DMS79 treated with DMSO at 0.1 percent for 48 hours (cell line): ENCODE results near the gene CRTC1.
"Not testable (repeated sequence)": the region's sequence is repeated elsewhere in the genome, so short reads cannot be mapped to it uniquely, and the experiment has no call there.

Experiments used
- DNase-seq: peaks from one replicate; lab custom pipeline; 2025; lab: John Stamatoyannopoulos, UW

Gene CRTC1

DNA sequence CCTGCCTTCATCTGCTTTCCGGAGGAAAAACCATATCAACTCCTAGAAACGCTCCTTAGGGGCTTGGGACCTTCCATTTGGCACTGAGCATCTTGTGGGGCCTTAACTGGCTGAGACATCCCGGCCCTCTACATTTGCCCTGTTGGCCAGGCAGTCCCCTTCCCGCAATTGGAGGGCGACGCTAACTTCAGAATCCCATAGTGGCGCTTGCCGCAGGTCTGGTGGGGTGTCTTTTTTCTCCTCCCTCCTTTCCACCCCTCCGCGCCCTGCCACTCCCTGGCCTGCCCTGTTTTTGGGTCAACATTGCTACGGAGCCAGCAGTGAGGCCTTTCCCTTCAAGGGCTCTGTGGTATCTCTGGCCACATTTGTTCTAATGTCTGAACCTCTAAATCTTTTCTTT, 13.6 kb upstream of the CRTC1 start:
- DNase-seq, result no peak

DNA sequence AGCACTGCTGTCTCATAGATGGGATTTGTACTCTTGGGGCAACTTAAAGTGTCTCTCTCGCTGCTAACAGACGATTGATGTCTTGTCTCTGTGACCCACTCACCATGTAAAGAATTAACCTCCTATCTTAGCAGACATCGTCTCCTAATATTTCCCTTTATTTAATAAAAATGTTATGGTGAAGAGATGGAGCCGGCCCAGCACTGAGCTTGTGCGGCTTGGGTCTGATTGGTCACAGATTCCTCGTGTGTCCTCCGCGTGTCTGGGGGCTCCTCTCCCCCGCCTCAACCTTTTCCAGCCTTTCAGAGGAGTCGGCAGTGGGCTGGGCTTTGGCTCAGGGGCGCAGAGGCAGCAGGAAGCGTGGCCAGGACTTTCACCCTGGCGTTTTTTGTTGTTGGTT, 13.2 kb upstream of the CRTC1 start:
- no peak for DNase-seq

DNA sequence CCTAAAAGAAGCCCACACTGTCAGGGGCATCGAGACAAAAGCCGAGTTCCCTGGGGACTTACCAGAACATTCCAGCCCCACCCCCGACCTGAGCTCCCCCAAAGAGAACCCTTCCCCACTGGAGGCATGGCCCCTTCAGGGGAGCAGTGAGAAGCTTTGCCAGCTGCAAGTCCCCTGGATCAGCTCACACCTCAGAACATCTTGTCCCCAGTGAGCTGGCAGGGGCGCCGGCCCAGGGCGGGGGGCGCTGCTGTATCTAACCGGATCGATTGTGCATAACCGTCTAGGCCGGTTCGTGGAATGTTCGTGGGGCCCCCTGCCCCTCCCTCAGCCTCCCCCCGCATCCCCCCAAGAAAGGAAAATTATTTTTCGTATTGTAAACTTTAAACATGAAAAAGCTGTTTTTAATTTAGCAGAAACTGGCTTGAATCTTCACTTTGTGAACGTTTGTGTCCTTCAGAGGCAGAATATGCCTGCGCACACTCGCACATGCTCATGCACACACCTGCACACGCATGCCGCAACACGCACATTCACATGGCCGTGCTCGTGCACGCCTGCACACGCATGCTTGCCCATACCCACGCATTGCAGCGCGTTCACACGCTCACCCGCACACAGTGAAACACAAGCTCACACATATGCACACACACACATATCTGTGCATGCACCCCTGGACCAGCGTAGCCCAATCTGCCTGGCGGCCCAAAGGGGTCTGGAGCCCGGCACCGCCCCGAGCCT, 12.0 kb upstream of the CRTC1 start:
- DNase-seq, result no peak

DNA sequence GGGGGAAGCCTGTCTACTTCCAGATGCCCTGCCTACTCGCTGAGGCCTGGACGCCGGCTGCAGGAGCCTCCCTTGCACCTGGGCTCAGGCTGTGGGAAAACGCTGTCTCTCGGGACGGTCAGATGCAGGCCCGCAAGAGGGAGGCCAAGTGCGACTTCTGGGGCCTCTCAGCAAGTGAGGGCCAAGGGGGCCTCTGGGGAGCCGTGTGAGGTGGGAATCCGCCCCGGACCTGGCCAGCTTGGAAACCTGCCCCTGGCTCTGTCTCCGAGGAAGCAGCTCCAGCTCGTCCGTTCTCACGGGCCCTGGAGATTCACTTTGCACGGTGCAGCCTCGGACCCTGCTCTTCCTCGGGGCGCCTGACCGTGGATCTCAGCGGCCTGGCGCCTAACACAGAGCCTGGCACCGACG, 11.4 kb upstream of the CRTC1 start:
- DNase-seq, result no peak

DNA sequence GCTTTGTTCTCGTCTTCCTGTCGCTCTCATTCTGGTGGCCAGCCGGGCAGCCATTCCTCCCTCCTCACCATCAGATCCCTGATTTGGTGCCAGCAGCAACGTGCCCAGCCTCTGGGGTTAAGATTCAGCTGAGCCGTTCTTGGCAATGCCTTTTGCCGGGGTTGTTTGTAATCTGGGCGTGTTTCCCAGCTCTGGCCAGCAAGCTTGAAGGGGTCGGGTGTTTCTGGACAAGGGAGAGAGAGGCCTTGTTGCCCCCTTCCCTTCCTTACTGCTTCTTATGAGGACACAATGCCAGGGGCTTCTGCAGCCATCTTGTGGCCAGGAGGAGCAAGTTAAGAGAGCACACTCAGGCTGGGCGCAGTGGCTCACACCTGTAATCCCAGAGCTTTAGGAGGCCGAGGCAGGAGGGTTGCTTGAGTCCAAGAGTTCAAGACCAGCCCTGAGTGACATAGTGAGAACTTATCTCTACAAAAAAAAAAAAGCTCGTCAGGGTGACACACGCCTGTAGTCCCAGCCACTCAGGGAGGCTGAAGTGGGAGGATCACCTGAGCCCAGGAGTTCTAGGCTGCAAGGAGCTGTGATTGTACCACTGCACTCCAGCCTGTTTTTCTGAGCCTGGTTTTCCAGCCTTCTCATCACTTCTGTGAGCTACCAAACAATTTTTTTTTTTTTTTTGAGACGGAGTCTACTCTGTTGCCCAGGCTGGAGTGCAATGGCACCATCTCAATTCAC, 10.7 kb upstream of the CRTC1 start:
- DNase-seq, result no peak

DNA sequence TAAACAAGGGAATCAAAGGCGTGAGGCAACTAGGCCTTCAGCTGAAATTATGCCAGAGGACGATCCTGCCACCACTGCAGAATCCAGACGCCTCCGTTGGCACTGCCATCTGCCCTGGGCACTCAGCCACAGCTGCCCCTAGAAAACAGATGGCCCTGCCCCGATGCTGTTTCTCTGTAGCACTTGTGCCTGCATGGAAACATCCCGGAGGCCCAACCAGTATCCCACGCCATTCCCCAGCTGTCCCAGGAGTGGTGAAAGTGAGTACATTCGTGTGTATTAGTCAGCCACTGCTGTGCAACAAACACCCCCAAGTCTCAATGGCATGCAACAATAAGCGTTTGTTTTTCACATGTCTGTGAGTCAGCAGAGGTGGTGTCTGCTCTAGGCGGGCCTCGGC, 8.9 kb upstream of the CRTC1 start:
- DNase-seq, result no peak

DNA sequence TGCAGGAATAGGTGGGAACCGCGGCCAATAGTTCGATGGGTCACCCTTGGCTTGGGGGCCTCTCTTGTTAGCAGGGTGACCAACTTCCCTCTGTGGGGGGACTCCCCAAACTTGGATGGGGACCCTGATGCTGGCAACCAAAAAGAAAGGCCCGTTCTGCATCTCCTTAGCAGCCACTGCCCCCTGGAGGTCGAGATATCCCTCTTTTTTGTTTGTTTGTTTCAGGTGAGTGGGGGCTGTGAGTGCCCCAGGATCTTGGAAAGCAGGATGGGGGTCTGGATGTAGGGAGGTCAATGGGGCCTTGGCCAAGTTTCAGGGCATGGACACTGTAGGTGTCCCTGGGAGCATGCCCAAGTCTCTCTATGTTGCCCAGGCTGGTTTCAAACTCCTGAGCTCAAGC, 7.7 kb upstream of the CRTC1 start:
- no peak for DNase-seq

DNA sequence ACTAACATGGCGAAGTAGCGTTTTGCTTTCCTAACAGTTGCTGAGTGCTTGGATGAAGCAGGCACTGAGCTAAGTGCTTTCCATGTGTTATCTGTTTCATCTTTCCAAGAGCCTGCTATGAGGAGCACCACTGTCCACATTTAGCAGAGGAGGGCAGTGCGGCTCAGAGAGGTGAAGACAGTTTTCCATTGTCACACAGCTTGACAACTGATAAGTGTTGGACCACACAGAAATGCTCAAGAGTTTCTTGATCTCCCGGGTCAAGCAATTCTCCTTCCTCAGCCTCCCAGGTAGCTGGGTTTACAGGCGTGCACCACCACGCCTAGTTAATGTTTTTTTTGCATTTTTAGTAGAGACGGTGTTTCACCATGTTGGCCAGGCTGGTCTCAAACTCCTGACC, 6.8 kb upstream of the CRTC1 start:
- no peak for DNase-seq

DNA sequence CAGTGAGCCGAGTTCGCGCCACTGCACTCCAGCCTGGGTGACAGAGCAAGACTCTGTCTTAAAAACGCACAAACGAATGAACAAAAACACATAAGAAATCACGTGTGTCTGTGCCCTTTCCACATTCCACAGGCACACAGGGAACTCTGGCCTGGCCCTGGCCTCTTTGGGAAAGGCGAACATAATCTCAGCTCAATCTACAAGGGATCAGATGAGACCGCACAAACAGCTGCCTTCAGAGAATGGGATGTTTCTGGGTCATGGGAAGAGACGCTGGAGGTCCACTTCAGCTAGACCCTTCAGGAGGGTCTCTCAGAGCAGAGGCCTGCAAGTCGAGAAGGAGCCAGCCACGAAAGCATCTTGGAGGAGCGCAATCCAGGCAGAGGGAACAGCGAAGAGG, 6.3 kb upstream of the CRTC1 start:
- no peak for DNase-seq

DNA sequence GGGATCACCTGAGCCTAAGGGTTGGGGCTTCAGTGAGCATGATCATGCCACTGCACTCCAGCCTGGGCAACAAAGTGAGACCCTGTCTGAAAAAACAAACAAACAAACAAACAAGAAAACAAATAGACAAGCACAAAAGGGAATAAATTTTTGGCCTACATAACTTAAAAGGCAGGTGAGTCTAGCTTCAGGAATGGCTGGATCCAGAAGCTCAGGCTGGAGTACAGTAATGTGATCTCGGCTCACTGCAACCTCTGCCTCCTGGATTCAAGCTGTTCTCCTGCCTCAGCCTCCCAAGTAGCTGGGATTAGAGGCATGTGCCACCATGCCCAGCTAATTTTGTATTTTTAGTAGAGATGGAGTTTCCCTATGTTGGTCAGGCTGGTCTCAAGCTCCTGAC, 3.3 kb upstream of the CRTC1 start:
- not testable (repeated sequence) for DNase-seq

DNA sequence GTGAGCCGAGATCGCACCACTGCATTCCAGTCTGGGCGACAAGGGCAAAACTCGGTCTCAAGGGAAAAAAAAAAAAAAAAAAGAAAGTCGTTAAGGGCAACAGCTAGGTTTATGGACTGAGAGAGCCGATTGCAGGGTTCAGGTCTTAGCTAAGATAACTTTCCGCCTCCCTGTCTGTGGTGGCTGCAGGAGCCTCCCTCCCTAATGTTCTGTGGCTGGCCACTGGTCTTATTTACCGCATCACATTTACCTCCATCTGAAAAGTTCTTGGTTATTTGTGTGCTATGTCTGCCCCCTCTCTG, 722 bp upstream of the CRTC1 start:
- DNase-seq, result no peak

DNA sequence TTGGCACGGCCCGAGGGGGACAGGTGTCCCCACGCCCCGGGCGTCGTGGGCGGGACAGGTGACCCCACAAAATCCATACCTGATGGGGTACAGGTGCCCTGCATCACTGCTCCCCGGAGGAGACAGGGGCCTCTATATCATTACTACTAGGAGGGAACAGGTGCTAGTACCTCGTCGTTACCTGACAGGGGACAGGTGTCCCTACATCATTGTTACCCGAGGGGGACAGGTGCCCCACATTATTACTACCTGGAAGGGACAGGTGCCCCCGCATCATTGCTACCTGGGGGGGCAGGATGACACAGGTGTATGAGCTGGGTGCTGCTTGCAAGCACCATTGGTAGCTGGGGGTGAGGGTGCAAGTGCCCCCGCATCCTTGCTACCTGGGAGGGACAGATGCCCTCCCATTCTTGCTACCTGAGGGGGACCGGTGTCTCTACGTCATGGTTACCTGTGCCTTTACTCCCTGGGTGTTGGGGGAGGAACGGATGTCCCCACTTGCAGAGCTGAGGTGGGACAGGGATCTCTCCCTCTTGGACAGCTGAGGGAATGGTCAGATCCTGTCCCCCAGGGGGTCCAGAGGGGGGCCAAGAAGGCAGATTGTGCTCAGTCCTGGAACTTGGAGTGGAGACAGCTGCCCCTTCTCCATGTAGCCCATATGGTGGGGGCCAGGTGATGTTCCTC, 620 bp downstream of the CRTC1 start:
- peak; percentile 23 for DNase-seq

DNA sequence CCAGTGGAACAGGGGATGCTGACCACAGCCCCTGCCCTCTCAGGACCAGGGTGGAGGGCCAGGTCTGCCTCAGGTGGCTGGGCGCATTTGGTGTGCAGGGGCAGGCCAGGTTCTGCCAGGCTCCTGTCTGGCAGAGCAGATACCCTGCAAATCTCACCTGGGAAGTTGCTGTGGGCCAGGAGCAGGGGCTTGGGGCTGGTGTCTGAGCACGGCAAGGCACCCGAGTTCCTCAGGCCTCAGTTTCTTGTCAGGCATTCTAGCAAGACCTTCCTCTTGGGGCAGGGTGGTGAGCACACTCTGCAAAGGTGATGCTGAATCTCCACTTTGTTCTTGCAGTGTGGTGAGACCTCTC, 1.1 kb downstream of the CRTC1 start:
- no peak for DNase-seq

DNA sequence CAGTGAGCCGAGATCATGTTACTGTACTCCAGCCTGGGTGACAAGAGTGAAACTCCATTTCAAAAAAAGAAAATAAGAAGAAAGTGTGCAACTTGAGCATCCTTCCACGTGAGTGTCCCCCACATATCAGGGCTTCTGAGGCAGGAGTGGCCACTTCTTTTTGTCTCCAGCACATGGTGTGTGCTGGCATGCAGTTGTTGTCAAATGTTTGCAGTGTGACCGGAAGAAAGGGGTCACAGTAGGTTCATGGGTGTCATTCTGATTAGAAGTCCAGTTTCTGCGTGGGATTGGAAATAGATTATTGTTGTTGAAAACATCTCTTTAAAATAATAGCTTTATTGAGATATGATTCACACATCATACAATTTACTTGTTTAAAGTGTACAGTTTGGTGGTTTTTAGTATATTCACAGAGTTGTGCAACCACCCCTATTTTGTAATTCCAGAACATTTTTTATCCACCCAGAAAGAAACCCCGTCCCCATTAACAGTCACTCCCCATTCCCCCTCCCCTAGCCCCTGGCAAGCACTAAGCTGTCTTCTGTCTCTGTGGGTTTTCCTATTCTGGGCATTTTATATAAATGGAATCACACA, 2.2 kb downstream of the CRTC1 start:
- DNase-seq, result no peak

DNA sequence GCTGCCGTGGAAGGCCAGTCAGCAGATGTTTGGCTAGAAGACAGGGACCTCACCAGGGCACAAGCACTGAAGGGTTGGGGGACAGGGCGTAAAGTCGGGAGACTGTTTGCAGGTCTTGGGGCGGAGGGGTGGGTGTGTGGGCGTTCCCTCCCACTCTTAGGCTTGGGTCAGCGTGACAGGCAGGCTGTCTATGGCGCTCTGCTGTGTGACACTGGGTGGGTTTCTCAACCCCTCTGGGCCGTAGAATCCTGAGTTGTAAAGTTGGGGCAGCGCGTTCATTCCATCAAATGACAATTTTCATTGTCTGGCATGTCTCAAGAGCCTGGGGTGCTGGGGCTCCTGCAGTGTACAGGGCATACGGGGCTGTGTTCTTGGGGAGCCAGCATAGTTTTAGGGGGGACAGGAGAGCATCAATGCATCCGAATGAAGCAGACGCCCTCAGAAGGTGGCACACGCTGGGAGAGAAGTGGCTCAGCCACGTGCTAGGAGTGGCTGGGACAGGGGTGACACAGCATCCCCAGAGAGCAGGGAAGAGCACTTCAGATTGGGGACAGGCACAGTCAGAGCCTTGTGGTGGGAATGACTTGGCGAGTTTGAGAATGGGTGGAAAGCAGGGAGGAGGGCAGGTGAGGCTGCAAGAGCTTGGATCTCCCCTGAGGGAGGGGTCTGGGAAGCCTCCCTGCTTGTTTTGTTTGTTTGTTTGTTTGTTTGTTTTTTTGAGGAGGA, 4.4 kb downstream of the CRTC1 start:
- DNase-seq, result no peak

DNA sequence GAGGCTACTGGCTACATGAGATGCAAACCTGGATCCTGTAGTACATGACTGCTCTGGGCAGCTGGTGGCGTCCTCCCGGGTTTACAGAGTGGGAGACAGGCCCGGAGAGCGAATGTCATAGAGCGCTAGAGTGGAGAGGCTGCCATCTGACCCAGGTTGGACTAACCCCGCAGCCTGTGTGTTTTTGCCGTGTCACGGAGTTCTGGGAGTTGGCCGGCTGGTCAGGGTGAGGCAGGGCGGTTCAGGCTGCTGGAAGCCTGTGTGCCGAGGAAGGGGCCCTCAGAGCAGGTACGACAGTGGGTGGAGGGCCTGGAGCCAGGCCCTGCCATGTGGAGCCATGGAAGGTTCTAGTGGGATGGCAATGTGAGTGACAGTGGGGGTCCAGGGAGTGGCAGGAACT, 12.5 kb downstream of the CRTC1 start:
- DNase-seq, result no peak

DNA sequence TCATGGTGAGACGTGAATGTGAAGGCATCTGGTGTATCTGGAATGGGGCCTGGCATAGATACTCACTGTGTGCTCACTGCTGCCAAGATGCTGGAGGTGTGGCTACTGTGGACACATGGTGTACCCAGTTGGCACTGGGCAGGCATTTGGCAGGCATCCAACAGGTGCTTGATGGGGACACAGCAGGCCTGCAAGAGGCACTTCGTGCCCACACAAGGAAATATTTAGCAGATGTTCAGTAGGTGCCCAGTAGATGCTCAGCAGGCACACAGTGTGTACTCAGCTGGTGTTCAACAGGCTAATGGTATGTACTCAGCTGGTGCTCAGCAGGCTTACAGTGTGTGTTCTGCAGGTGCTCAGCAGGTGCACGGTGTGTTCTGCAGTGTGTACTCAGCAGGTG, 14.2 kb downstream of the CRTC1 start:
- peak; percentile 87 for DNase-seq

DNA sequence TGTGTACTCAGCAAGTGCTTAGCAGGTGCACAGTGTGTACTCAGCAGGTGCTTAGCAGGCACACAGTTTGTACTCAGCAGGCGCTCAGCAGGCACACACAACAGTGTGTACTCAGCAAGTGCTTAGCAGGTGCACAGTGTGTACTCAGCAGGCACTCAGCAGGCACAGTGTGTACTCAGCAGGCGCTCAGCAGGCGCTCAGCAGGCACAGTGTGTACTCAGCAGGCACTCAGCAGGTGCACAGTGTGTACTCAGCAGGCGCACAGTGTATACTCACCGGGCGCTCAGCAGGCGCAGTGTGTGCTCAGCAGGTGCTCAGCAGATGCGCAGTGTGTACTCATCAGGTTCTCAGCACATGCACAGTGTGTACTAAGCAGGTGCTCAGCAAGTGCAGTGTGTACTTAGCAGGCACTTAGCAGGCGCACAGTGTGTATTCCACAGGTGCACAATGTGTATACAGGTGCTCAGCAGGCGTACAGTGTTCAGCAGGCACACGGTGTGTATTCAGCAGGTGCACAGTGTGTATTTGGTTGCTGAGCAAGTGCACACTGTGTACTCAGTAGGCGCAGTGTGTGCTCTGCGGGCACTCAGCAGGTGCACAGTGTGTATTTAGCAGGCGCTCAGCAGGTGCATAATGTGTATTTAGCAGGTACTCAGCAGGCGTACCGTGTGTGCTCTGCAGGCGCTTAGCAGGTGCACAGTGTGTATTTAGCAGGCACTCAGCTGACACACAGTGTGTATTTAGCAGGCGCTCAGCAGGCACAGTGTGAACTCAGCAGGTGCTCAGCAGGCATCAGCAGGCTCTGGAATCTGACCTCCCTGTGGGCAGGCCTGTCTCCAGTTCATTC, 15.1 kb downstream of the CRTC1 start:
- DNase-seq, result no peak

DNA sequence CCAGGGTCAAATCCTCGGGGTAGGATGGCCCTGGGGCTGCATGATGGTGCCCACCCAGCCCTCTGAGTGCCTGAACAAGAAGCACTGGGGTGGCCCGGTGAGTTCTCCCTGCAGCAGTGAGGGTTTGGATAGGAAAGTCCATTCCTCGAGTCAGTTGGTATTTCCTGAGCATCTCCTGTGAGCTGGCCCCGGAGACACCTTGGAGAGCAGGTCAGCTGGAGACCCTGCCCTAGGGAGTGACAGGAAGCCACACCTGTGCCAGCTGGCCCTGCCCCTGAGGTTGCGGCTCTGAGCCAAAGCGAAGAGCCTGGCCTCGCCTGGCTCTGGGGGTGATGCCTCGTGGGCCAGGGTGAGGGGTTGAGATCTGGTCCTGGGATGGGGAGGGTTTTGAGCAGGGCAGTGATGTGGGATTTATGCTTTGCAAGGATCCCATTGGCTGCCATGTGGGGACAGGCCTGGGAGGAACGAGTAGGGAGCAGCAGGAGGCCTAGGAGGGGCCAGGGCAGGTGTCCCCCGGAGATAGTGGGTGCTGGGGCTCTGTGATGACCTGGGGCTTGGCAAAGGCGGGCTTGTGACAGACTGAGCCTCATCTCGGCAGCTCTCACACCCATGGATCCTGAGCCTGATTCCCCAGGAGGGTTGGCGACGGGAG, 16.0 kb downstream of the CRTC1 start:
- DNase-seq, result no peak

DNA sequence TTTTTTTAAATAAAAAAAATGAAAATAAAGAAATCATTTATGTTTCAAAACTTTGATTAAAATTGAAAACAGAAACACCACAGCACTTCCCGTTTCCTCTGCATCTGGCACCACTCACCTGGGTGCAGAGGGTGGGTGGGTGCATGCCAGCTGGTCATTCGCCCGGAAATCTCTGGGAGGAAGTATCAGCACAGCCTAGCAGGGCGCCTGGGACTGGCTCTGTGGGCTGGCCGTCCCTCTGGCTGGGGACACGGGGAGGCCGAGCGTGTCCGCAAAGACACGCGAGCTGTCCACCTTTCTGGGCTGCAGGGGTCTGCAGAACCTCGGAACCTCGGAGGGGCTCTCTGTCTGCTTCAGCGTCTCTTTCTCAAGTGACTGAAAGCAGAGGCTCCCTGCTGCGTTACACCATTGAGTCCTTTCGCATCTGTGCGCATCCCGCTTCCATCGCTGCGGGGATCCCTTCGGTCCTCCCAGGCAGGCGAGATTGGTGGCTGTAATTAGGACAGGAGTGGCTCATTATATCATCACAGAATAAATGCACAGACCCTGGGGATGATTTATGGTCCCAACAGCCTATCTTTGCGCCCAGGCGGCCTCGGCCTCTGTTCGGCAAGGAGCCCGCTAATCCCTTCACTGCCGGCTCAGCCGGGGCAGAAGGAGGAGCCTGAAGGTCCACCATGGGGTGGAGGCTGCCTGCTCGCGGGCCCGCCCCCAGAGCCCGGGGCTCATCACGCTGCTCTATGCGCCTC, 17.2 kb downstream of the CRTC1 start:
- DNase-seq, result peak; percentile 82
